PC-3 (cell line): ENCODE data around the gene B2M.
"Not testable (repeated sequence)": the region's sequence is repeated elsewhere in the genome, so short reads cannot be mapped to it uniquely, and the experiment has no call there.

Source experiments
- EZH2 ChIP-seq: fragments of 300-600 bp; sonication (generic); IDR thresholded peaks from one replicate; pipeline ENCODE4 v1.6.1; 2017; ENCODE audit warnings: antibody characterized with exemption, mild to moderate bottlenecking, low read length; ENCODE audit not compliant: unreplicated experiment
- EZH2phosphoT487 ChIP-seq: fragments of 300-600 bp; sonication (generic); IDR thresholded peaks from 2 replicates; pipeline ENCODE4 v1.6.1; 2018; ENCODE audit warnings: mild to moderate bottlenecking, antibody characterized with exemption, low read length, borderline replicate concordance
- TF ChIP-seq, protein P1 (sequence below): fragments of 300-600 bp; sonication (generic); conservative IDR thresholded peaks from 2 replicates; pipeline ENCODE4 v1.5.1; 2017; ENCODE audit warnings: antibody characterized with exemption, low read depth, mild to moderate bottlenecking, low read length

DNA sequence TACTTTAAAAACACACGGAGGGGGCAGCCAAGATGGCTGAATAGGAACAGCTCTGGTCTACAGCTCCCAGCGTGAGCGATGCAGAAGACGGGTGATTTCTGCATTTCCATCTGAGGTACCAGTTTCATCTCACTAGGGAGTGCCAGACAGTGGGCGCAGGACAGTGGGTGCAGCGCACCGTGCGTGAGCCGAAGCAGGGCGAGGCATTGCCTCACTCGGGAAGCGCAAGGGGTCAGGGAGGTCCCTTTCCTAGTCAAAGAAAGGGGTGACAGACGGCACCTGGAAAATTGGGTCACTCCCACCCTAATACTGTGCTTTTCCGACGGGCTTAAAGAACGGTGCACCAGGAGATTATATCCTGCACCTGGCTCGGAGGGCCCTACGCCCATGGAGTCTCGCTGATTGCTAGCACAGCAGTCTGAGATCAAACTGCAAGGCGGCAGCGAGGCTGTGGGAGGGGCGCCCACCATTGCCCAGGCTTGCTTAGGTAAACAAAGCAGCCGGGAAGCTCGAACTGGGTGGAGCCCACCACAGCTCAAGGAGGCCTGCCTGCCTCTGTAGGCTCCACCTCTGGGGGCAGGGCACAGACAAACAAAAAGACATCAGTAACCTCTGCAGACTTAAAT lies 28.0 kb downstream of the B2M start:
- TF ChIP-seq, protein P1, sequence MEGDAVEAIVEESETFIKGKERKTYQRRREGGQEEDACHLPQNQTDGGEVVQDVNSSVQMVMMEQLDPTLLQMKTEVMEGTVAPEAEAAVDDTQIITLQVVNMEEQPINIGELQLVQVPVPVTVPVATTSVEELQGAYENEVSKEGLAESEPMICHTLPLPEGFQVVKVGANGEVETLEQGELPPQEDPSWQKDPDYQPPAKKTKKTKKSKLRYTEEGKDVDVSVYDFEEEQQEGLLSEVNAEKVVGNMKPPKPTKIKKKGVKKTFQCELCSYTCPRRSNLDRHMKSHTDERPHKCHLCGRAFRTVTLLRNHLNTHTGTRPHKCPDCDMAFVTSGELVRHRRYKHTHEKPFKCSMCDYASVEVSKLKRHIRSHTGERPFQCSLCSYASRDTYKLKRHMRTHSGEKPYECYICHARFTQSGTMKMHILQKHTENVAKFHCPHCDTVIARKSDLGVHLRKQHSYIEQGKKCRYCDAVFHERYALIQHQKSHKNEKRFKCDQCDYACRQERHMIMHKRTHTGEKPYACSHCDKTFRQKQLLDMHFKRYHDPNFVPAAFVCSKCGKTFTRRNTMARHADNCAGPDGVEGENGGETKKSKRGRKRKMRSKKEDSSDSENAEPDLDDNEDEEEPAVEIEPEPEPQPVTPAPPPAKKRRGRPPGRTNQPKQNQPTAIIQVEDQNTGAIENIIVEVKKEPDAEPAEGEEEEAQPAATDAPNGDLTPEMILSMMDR: not testable (repeated sequence)
- TF ChIP-seq EZH2, EZH2phosphoT487: not testable (repeated sequence)
